Psoas muscle (tissue), 8 donors: ENCODE data around the gene GREM1. TPM values are rescaled to one million over a fixed set of nuclear protein-coding genes. Genes with fewer than 3 reads are reported as not detected.

Experiments used
- ATAC-seq, 4 donors: fragments of 200-7000 bp; cut with Tn5 transposase; one replicate each; pipeline ENCODE4 v1.9.1; 2020; ENCODE audit warnings: moderate library complexity in 3 of 4, mild to moderate bottlenecking in 2 of 4
- DNase-seq, 2 donors: peaks; one replicate each; pipeline ENCODE4 v3.0.0-alpha.2; 2020
- H3K27ac ChIP-seq: fragments of 200-600 bp; one replicate; pipeline ENCODE4 v1.8.0; 2022
- H3K27me3 ChIP-seq, 3 donors: fragments of 200-600 bp in 1 of 3; one replicate each; pipeline versions ENCODE4 v1.6.1 to v1.8.0; 2013 to 2022; ENCODE audit warnings: low read length in 2 of 3, mild to moderate bottlenecking in 2 of 3, moderate library complexity in 1 of 3; ENCODE audit not compliant: insufficient read depth in 3 of 3
- H3K36me3 ChIP-seq, 2 donors: fragments of 200-600 bp in 1 of 2; one replicate each; pipeline versions ENCODE4 v1.6.1 to v1.8.0; 2013 to 2022; ENCODE audit warnings: low read depth in 1 of 2, mild to moderate bottlenecking in 1 of 2, moderate library complexity in 1 of 2; ENCODE audit not compliant: insufficient read depth in 1 of 2
- H3K4me1 ChIP-seq: fragments of 200-600 bp; one replicate; pipeline ENCODE4 v1.8.0; 2022
- H3K4me3 ChIP-seq: fragments of 200-600 bp; one replicate; pipeline ENCODE4 v1.8.0; 2022; ENCODE audit warnings: mild to moderate bottlenecking
- H3K9me3 ChIP-seq: fragments of 200-600 bp; one replicate; pipeline ENCODE4 v1.8.0; 2022
- WGBS, 3 donors: extraction: QIAGEN DNeasy Blood & Tissue Kit; methylation state at CpG; one replicate each; pipeline versions ENCODE4 v1.1.6 to v1.1.7; 2013; 5-methylcytosine and 5-hydroxymethylcytosine counted together
- intact Hi-C, 2 donors: fragments of 100-400 bp; cut with DNase I; formaldehyde crosslinking; loops; one replicate each; pipeline versions ENCODE4 v1.11.0 to v1.14.2; 2022
- polyA plus RNA-seq, 3 donors: library from polyadenylated mRNA; stranded (reverse); fragments of 200-250 nt; gene quantifications; one replicate each; pipeline ENCODE4 v1.2.3, GENCODE V29; 2013
- total RNA-seq, 4 donors: library from RNA; stranded (reverse); fragmentation: NEBNext Ultra II Directional in 2 of 4; extraction: Animal tissue kit (Norgen Biotek cat#: 25700) in 2 of 4; gene quantifications; one replicate each; pipeline versions ENCODE4 v1.2.1 to v1.2.4, GENCODE V29; 2021 to 2023
- TF ChIP-seq, protein P1 (sequence below): fragments of 200-600 bp; IDR thresholded peaks from one replicate; pipeline ENCODE4 v1.8.0; 2022; ENCODE audit warnings: antibody characterized with exemption
- donor health status: healthy with polysubstance abuse.
- donor health status: DM: no; HTN: no; CAD: no; lungs with moderate emphysema.
- donor health status: Bipolar disorder and iron deficiency.
- donor health status: healthy.
- donor health status: DM: yes; HTN: yes; CAD: no.
- donor health status: DM: no; HTN: no; CAD: no.
- donor health status: DM: no; HTN: no; CAD: no.
- donor health status: DM: yes; HTN: yes; CAD: no.

Gene GREM1
- total and polyA plus RNA-seq, 7 donors = 0.09 to 4.5 (median 1.3) TPM

DNA sequence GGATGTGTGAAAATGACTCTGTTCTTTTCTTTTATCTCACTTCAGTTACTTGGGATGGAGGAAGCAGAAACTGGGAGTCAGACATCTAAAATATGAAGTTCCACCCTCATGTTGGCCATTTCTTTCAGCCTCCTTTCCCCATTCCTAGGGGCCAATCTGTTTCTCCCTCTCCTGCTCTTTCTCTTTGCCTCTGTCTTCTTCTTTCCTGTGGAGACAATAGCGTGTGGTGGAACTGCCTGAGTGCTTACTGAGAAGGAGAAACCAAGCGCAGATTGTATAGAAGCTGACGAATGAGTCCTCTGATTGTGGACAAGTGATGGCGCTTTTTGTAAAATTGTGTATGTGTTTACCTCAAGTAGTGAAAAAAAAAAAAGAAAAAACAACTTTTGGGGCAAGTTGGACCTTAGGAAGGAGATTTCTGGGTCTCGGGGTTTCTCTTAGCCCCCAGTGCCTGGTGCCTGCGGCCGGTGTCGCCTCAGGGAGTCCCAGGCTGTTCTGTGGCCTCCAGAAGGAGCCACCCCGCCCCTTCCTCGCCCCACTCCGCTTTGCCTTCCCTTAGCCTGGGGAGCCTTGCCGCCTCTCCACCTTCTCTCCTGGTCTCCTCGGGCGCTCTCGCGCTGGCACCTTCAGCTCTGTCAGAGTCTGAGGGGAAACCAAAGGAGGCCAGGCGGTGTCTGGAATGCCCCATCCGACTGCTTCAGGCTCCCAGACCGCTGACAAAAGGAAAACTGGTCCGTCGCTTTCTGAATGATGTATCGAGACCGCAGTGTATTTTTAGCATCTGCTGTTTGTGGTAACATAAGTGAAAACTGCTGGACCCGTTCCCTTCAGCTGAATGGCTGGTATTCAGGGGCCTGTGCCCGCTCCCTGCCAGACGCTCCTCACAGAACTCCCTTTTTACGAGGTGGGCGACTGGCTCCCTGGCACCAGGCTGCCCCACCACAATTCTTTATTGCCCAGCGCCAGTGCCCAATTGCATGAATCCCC lies 46.2 kb upstream of the GREM1 start:
- ATAC-seq (no peak), DNase-seq (no peak)
- Histone ChIP-seq H3K4me1 (no peaks in the 10 kb centered on the region), H3K27ac (no peak overlapping the region), H3K4me3 (no peak overlapping the region), H3K9me3 (no peaks in the 10 kb centered on the region), H3K36me3 (no peaks in the 10 kb centered on the region), H3K27me3 (peaks cover 0 to 2% (median 0%) of the 10 kb centered on the region in 3 donors)
- TF ChIP-seq, protein P1, sequence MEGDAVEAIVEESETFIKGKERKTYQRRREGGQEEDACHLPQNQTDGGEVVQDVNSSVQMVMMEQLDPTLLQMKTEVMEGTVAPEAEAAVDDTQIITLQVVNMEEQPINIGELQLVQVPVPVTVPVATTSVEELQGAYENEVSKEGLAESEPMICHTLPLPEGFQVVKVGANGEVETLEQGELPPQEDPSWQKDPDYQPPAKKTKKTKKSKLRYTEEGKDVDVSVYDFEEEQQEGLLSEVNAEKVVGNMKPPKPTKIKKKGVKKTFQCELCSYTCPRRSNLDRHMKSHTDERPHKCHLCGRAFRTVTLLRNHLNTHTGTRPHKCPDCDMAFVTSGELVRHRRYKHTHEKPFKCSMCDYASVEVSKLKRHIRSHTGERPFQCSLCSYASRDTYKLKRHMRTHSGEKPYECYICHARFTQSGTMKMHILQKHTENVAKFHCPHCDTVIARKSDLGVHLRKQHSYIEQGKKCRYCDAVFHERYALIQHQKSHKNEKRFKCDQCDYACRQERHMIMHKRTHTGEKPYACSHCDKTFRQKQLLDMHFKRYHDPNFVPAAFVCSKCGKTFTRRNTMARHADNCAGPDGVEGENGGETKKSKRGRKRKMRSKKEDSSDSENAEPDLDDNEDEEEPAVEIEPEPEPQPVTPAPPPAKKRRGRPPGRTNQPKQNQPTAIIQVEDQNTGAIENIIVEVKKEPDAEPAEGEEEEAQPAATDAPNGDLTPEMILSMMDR = no peak
- WGBS, 3 donors = 85 to 89% (median 88%) methylated on average over 28 to 29 of the region's 29 CpGs
- intact Hi-C loops = no loop called here

DNA sequence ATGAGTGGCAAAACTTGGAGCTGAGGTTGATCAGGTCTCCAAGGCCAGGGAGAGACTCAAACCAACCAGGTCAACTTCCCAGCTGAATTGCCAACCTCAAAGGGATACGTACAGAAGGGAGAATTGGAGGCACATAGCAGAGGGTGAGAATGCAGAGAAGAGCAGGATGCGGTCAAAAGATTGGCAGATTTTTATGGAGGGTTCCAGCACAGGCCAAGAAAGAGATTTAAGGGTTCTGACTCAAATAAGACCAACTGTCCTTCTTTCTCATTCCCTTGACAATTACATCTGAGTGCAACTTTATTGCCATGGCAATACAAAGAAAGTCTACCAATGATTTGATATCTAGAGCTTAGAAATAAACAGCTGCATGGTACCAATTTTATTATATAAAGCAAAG lies 43.1 kb upstream of the GREM1 start:
- DNase-seq = no peak
- H3K9me3 ChIP-seq = no peaks in the 10 kb centered on the region
- TF ChIP-seq, protein P1 = no peak
- no peak overlapping the region for H3K27ac ChIP-seq
- peaks cover 0 to 2% (median 0%) of the 10 kb centered on the region in 3 donors for H3K27me3 ChIP-seq
- no peak for ATAC-seq
- no peak overlapping the region for H3K4me3 ChIP-seq
- WGBS, 3 donors = 87 to 94% (median 92%) methylated on average over 2 of the region's 2 CpGs
- H3K4me1 ChIP-seq = no peaks in the 10 kb centered on the region
- intact Hi-C loops = no loop called here
- no peaks in the 10 kb centered on the region for H3K36me3 ChIP-seq

DNA sequence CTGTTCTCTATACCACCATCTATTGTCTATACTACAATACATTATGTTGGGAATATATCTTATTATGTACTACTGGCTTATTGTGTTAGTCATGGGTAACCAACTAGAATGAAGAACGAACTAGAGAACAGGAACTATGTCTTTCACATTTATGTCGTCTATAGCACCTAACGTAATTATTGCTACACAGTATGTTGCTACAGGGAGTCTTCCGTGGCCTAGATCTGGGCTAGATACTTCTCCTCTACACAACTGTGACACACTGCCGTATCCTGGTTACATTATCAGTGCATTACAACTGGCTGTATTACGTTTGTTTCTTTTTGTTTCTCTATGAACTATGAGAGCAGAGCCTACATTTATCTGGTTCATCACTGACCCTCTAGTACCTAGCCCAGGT lies 42.3 kb upstream of the GREM1 start:
- ATAC-seq (no peak), DNase-seq (no peak)
- Histone ChIP-seq H3K36me3 (no peaks in the 10 kb centered on the region), H3K4me3 (no peak overlapping the region), H3K4me1 (no peaks in the 10 kb centered on the region), H3K27me3 (peaks cover 0 to 2% (median 0%) of the 10 kb centered on the region in 3 donors), H3K27ac (no peak overlapping the region), H3K9me3 (no peaks in the 10 kb centered on the region)
- WGBS, 3 donors = 70 to 82% (median 70%) methylated on average over 6 of the region's 6 CpGs
- TF ChIP-seq, protein P1 = no peak
- intact Hi-C loops = no loop called here

DNA sequence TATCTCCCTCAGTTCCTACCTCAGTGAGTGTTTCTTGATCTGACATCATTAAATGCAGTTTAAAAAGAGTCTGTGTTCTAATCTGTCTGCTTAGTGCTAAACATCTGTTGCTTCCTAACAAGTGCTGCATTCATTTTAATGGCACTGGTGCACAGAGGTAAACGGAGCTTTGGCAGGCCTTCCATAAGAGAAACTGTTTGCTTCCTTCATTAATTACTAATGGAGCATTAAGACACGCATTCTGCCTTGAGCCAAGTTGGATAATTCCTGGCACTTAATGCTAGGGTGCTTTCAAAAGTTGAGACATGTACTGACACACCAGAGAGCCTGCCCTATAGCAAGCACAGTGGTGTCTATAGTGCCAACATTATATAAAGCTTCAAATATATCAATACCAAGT lies 41.6 kb upstream of the GREM1 start:
- Histone ChIP-seq H3K27ac (no peak overlapping the region), H3K9me3 (no peaks in the 10 kb centered on the region), H3K4me3 (no peak overlapping the region), H3K27me3 (peaks cover 0 to 2% (median 0%) of the 10 kb centered on the region in 3 donors), H3K4me1 (no peaks in the 10 kb centered on the region), H3K36me3 (no peaks in the 10 kb centered on the region)
- intact Hi-C loops = no loop called here
- ATAC-seq (no peak), DNase-seq (no peak)
- 36 to 45% (median 41%) methylated on average over 2 of the region's 2 CpGs for WGBS, 3 donors
- TF ChIP-seq, protein P1 = no peak
